Esophagus squamous epithelium (tissue), 5 donors: ENCODE measurements around the gene PCNP. TPM values are rescaled to one million over a fixed set of nuclear protein-coding genes. Genes with fewer than 3 reads are reported as not detected.

Source experiments
- DNase-seq: peaks from one replicate; lab custom pipeline; 2025; lab: John Stamatoyannopoulos, UW
- H3K27ac ChIP-seq, 4 donors: fragments of 200-600 bp; sonication (generic); one replicate each; pipeline ENCODE4 v1.5.1; 2016 to 2019; ENCODE audit warnings: mild to moderate bottlenecking in 1 of 4
- H3K27me3 ChIP-seq, 4 donors: fragments of 200-600 bp; sonication (generic); 1 replicate in 3 of 4; 2 replicates in 1 of 4; pipeline versions ENCODE4 v1.5.1 to v1.6.0; 2017 to 2021; ENCODE audit warnings: antibody characterized with exemption in 1 of 4
- H3K36me3 ChIP-seq, 3 donors: fragments of 200-600 bp; sonication (generic); one replicate each; pipeline ENCODE4 v1.5.1; 2016 to 2019
- H3K4me1 ChIP-seq, 3 donors: fragments of 200-600 bp; sonication (generic); one replicate each; pipeline ENCODE4 v1.5.1; 2017 to 2019
- H3K4me3 ChIP-seq, 4 donors: fragments of 200-600 bp; sonication (generic); 1 replicate in 3 of 4; 2 replicates in 1 of 4; pipeline ENCODE4 v1.5.1; 2016 to 2019; ENCODE audit warnings: mild to moderate bottlenecking in 2 of 4, moderate library complexity in 1 of 4
- H3K9me3 ChIP-seq, 3 donors: fragments of 200-600 bp; sonication (generic); one replicate each; pipeline ENCODE4 v1.5.1; 2016 to 2019
- POLR2A ChIP-seq, 4 donors: fragments of 450-650 bp; IDR thresholded peaks; one replicate each; pipeline ENCODE4 v1.6.1; 2017; ENCODE audit warnings: antibody characterized with exemption in 4 of 4, mild to moderate bottlenecking in 4 of 4, moderate library complexity in 3 of 4
- WGBS, 2 donors: methylation state at CpG; one replicate each; pipeline ENCODE4 v1.1.5; 2018; 5-methylcytosine and 5-hydroxymethylcytosine counted together
- intact Hi-C: fragments of 100-400 bp; cut with DNase I; formaldehyde crosslinking; loops from one replicate; pipeline ENCODE4 v1.15.0; 2022
- total RNA-seq, 4 donors: library from RNA; depleted of rRNA; stranded (reverse); fragments of >200 nt; gene quantifications; one replicate each; pipeline ENCODE4 v1.1.0, GENCODE V29; 2016
- TF ChIP-seq, protein P1 (sequence below), 6 experiments: fragments of 450-650 bp in 4 of 6; fragments of 200-600 bp in 2 of 6; sonication (generic) in 2 of 6; IDR thresholded peaks; one replicate each; pipeline ENCODE4 v1.5.1; 2016 to 2019; ENCODE audit warnings: antibody characterized with exemption in 6 of 6, mild to moderate bottlenecking in 4 of 6, moderate library complexity in 4 of 6
- donor health status: DM: yes; HTN: yes; CAD: no.

The PCNP gene, protein sequence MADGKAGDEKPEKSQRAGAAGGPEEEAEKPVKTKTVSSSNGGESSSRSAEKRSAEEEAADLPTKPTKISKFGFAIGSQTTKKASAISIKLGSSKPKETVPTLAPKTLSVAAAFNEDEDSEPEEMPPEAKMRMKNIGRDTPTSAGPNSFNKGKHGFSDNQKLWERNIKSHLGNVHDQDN
- 100 to 1,000 TPM in 1 of 4 donors, 10 to 100 TPM in 3; 36.2 to 106 (median 56.9) TPM for total RNA-seq

DNA sequence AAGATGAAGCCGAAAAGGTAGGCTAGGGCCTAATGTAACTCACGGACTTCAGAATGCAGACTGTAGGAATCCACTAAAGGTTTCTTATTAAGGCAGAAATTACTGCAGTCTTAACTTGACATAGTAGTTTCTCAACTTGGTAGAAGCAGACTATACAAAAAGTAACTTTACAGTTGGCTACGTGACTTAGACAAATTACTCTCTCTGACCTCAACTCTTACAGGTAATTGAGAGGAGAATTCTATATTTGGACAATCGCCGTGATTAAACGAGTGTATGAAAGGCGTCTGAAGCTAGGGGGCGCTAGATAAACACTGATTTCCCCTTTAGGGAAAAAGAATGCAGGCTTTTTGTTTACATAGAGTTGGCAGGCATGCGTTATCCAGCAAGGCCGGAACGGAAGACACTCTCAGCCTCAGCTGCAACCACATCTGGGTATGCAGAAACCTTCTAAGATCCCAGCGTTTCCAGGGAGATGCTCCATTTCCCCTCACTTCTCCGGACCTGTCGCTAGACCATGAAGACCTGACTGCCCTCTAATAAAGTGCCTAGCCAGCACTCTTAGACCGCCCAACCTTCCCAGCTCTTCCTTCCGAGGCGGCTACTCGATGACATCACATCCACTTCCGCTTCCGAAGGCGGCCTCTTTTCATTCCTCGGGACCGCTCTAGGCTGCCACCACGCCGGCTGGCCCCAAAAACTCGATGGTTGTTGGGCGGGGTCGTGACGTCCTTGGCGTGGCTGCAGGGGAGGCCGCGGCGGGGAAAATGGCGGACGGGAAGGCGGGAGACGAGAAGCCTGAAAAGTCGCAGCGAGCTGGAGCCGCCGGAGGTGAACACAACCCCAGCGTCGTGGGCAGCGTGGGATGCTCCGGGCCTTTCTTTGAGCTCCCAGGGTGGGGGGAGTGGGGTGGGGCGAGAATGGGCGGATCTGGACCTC lies at the start of gene PCNP:
Gene PCNP (plus strand): TSS at position 732 of the 939 bp plus-strand sequence. CDS start 36 bp downstream, at position 768.
- DNase-seq = peak; percentile 89
- no peaks in the 10 kb centered on the region for H3K27me3 ChIP-seq
- H3K4me1 ChIP-seq = peaks cover 0 to 53% (median 22%) of the 10 kb centered on the region in 3 donors
- TF ChIP-seq, protein P1, sequence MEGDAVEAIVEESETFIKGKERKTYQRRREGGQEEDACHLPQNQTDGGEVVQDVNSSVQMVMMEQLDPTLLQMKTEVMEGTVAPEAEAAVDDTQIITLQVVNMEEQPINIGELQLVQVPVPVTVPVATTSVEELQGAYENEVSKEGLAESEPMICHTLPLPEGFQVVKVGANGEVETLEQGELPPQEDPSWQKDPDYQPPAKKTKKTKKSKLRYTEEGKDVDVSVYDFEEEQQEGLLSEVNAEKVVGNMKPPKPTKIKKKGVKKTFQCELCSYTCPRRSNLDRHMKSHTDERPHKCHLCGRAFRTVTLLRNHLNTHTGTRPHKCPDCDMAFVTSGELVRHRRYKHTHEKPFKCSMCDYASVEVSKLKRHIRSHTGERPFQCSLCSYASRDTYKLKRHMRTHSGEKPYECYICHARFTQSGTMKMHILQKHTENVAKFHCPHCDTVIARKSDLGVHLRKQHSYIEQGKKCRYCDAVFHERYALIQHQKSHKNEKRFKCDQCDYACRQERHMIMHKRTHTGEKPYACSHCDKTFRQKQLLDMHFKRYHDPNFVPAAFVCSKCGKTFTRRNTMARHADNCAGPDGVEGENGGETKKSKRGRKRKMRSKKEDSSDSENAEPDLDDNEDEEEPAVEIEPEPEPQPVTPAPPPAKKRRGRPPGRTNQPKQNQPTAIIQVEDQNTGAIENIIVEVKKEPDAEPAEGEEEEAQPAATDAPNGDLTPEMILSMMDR (IDR thresholded peaks at IDR 0.05) = peak; percentile 79 to 97 (median 94)
- TF ChIP-seq POLR2A (IDR thresholded peaks at IDR 0.05) = peak in 3 of 4 donors; percentile 79 to 88 (median 86)
- 3 to 5% methylated on average over 19 to 25 of the region's 47 CpGs for whole genome bisulfite sequencing, 2 donors
- intact Hi-C loops = loop anchor here (5.0 kb wide), 1 partner anchor 109 kb away; no protein-coding TSS in a partner anchor
- peaks cover 0 to 15% (median 6%) of the 10 kb centered on the region in 3 donors for H3K36me3 ChIP-seq
- H3K4me3 ChIP-seq = peak within 1 kb of the TSS; percentile 71 to 93 (median 87)
- no peaks in the 10 kb centered on the region for H3K9me3 ChIP-seq
- peak within 1 kb of the TSS; percentile 95 to 100 (median 99) for H3K27ac ChIP-seq

DNA sequence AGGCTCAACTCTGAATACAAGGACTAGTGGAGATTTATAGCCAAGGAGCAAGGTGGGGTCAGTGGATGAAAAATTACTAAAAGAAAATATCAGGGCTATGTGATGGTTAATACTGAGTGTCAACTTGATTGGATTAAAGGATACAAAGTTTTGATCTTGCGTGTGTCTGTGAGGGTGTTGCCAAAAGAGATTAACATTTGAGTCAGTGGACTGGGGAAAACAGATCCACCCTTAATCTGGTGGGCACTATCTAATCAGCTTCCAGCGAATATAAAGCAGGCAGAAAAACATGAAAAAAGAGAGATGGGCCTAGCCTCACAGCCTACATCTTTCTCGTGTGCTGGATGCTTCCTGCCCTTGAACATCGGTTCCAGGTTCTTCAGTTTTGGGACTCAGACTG lies 46.5 kb upstream of the PCNP start:
- 82 to 86% methylated on average over 4 of the region's 4 CpGs for WGBS, 2 donors

DNA sequence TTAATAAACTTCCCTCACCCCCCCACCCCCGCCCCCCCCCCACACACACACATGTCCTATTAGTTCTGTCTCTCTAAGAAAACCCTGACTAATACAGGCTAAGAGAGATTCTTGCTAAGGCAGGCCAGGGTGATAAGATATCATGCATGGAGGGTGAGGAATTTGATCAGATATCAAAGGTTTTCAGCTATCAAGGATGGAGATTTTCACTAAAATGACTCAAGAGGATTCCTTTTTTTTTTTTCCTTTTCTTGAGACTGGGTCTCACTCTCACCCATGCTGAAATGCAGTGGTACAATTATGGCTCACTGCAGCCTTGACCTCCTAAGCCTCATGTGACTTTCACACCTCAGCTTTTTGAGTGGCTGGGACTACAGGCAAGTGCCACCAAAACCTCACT lies 46.1 kb upstream of the PCNP start:
- Histone ChIP-seq H3K27ac (no peak overlapping the region), H3K4me1 (no peaks in the 10 kb centered on the region), H3K9me3 (no peaks in the 10 kb centered on the region), H3K27me3 (no peaks in the 10 kb centered on the region), H3K36me3 (no peaks in the 10 kb centered on the region), H3K4me3 (no peak overlapping the region)
- DNase-seq = no peak
- no CpG with 5 or more reads among the region's 1 CpG for WGBS, 2 donors
- TF ChIP-seq, protein P1 (IDR thresholded peaks at IDR 0.05) = no peak
- intact Hi-C loops = no loop called here

More for the DNA sequence above, 46.5 kb upstream of the PCNP start:
- intact Hi-C loops = no loop called here
- TF ChIP-seq POLR2A (IDR thresholded peaks at IDR 0.05) = no peak
- Histone ChIP-seq H3K27me3 (no peaks in the 10 kb centered on the region), H3K27ac (no peak overlapping the region), H3K4me3 (no peak overlapping the region), H3K4me1 (no peaks in the 10 kb centered on the region), H3K36me3 (no peaks in the 10 kb centered on the region), H3K9me3 (no peaks in the 10 kb centered on the region)
- no peak for DNase-seq

DNA sequence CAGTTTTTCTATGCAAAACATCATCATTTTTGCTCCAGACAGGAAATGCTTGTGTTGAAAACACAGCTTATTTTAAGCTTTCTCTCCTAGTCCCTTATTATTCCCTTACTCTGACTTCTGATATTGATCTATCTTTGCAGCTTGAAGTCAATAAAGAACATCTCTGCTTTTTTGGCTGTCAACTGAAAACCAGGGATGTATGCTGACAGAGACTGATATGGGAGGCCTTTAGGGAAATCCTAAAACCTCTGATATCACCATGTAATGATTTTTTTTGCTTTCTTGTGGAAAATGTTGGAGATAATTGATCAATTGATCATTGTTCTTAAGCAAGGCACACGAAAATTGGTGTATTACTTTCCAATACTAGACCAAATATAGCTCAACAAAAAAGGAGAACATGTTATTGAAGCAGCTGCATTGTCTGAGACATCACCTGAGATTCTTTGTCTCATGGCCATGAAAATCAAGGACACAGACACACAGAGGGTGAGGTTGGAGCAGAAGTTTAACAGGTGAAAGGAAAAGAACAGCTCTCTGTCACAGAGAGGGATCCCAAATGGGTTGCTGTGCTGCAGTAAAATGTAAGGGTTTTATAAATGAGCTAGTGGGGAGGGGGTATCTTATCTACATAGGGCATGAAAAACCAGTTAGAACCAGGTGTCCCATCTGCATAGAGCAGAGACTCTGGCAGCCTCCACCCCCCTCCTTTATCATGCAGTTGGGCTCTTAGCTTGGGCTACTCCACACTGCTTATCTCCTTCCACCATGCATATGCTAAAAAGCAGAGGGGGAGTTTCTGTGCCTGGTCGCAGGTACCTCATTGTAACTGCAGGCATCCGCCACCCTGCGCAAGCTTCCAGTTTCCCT lies 43.9 kb upstream of the PCNP start:
- Histone ChIP-seq H3K4me3 (no peak overlapping the region), H3K36me3 (no peaks in the 10 kb centered on the region), H3K27me3 (no peaks in the 10 kb centered on the region), H3K4me1 (no peaks in the 10 kb centered on the region), H3K9me3 (no peaks in the 10 kb centered on the region), H3K27ac (no peak overlapping the region)
- TF ChIP-seq, protein P1 (IDR thresholded peaks at IDR 0.05) = no peak
- TF ChIP-seq POLR2A (IDR thresholded peaks at IDR 0.05) = no peak
- WGBS, 2 donors = 78 to 81% methylated on average over 4 of the region's 4 CpGs
- intact Hi-C loops = no loop called here
- DNase-seq = no peak

DNA sequence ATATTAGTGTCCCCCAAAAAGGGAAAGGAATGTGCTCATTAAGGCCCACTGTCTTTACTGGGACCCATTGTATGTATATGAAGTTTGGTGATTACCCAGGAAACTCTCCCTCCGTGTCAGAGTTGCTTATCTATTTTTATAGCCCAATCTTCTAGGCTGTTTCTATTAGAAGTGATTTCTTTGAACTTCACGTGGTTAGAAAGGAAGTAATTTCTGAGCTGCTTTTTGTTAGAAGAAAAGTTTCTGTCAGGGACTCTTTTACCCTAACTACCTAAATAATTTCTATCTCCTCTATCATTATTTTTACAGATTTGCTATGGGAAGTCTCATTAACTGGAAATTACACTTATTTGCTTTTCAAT lies 43.3 kb upstream of the PCNP start:
- Histone ChIP-seq H3K27me3 (no peaks in the 10 kb centered on the region), H3K9me3 (no peaks in the 10 kb centered on the region), H3K4me3 (no peak overlapping the region), H3K4me1 (no peaks in the 10 kb centered on the region), H3K27ac (no peak overlapping the region), H3K36me3 (no peaks in the 10 kb centered on the region)
- TF ChIP-seq, protein P1 (IDR thresholded peaks at IDR 0.05) = no peak
- TF ChIP-seq POLR2A (IDR thresholded peaks at IDR 0.05) = no peak
- no peak for DNase-seq
- intact Hi-C loops = no loop called here
- 63 to 66% methylated on average over 2 of the region's 2 CpGs for WGBS, 2 donors
